Stimulated activated CD4-positive, alpha-beta T cell treated with anti-CD3 and anti-CD28 coated beads, Interleukin-4, amount 100 ng/mL, for 4 hours (primary cell): ENCODE data around the gene OLFM2.
"Not testable (repeated sequence)": the region's sequence is repeated elsewhere in the genome, so short reads cannot be mapped to it uniquely, and the experiment has no call there.

Source experiments
- DNase-seq, 2 experiments: peaks; one replicate each; pipeline ENCODE4 v3.0.0-alpha.2; 2020

The OLFM2 gene

DNA sequence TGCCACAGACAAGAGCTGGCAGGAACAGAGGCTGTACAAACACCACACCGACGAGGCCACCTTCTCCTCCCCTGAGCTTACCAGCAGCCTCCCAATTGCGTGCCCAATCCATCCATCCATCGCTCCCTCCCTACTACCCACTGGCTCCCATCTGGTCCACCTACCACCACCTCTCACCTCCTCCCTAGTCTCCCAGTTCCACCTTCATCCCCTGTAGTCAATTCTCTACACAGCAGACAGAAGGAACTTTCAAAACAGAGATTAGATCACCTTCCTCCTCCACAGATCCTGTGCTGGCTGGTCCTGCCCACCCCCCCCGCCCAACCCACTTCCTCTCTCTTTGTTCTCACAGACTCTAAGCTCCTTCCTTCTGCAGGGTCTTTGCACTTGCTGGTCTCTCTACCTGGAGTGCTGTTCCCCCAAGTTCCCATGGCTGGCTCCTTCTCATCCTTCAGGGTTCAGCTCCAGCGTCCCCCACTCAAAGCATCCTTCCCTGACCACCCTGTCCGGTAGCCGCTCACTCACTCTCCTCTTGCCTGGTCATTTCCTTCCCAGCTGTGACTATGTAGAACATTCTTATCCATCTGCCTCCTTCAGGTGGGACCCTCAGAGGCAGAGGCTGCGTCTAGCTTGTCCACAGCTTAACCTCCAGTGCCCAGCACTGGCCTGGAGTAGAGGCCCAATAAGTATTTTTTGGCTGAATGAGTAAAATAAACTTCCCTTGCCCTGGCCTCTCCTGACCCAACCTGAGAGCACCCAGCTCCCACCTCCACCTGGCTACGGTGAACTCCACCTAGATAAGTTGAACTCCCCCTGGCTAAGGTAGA, 78.2 kb downstream of the OLFM2 start:
- DNase-seq: peak in 1 of 2 experiments; percentile 13

DNA sequence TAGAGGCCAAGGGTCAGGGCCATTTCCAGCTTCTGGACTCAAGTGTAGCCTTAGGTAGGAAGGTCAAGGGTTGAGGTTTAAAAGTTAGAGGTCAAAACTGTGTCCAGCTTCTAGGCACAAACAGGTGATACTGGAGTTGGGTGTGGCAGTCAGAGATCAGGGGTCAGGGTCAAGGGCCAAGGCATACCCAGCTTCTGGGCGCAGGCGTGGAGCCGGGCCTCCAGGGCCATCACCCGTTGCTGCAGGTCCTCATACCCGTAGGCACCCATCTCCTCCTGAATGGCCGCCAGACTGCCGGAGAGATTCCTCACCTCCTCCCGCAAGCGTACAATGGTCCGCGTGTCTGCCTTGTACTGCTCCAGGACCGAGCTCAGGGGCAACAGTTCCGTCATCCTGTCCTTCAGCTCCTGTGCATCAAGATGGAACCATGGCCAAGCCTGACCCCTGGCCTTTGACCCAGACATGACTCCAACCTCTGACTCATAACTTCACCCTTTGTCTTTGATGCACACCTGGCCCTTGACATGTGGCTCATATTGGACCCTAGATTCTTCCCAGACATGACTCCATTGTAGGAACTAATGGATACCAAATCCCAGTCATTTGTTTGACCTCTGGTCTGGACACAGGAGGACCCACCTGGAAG, 79.1 kb downstream of the OLFM2 start:
- DNase-seq: no peak

DNA sequence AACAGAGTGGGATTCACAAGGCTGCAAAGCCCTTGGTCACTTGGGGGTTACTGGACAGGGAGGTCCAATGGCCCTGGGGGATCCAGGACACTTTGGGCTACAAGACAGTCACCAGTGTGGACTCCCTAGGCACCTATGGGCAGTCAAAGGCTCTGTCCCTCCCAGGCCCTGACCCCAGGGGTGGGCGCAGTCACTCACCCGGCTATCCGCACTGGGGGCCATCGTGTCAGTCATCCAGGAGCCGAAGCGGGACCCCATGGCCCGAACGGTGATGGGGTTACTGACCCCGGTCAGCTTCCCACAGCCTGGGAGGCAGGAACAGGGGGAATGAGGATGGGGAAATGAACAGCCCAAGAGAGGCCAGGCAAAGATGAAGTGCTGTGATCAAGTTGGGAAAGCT, 79.7 kb downstream of the OLFM2 start:
- no peak for DNase-seq

- DNase-seq: no peak
Observed at GRCh38 chr19:9854282-9854846, 82.0 kb downstream of the OLFM2 start.

DNA sequence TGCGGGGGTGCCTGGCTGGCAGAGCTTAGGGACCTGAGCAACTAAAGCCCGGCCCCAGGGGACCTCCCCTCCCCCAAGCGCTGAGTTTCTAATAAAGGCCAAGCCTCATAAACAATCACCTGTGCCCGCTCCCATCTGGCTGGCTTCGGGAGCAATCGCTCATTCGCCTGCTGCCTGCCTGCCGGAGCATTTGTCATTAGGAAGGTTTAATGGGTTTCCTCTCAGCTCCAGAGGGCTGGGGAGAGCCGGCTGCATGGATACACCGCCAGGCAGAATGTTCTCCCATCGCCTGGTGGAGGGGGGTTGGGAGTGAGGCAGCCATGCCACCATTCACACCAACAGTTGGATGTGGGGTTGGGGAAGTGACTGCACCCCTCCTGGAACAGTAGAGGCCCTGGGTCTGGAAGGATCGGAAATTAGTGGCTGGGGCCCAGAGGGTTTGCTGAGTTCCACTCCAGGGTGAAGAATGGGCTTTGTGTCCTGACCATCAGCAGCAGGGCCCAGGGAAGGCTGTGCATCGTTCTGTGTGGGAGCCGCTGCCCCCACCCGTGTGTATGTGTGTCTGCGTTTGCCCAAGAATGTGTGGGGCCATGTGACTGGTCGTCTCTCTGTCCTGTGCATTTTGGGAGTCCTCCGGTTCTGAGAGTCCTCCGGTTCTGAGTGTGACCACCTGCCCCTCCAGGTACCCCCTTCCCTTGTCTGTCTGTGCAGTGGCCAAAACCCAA, 85.9 kb downstream of the OLFM2 start:
- DNase-seq: no peak

DNA sequence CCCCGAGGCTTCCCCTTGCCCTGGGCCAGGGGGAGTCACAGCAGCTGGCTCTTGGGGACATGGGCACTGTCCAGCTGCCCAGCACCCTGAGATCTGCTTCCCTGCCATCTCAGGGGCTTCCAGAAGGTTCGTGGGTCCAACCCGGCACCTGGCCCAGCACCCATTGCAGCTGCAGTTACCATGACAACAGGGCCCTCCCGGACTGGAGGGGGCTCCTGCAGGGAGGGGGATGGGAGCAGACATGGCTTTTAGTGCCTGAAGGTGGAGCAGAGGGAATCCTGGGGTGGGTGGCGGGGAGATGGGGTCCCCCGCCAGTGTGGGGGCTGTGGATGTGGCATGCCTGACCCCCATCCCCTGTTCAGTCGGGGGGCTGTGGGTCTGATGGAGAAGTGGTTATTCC, 86.5 kb downstream of the OLFM2 start:
- DNase-seq: no peak

DNA sequence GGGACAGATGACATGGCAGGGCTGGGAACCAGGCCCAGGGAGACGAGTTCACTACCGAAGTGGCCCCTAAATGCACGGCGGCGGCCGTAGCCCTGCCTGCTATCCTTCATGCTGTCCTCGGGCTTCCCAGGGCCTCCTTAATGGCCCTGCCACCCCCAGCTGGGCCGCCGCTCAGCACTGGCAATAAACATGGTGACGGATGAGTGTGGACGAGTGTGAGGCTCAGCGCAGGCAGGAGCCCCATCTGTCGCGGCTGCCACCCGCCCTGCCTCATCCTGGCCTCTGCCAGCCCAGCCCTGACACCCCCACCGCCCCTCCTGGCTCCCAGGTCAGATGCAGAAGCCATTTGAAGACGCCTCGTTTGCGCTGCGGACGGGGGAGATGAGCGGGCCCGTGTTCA, 87.6 kb downstream of the OLFM2 start:
- DNase-seq: no peak

- peak; percentile 23 to 37 for DNase-seq
Observed at GRCh38 chr19:9848060-9848459, 88.3 kb downstream of the OLFM2 start.

- DNase-seq: peak; percentile 45 to 57
Observed at GRCh38 chr19:9847087-9847671, 89.1 kb downstream of the OLFM2 start.

DNA sequence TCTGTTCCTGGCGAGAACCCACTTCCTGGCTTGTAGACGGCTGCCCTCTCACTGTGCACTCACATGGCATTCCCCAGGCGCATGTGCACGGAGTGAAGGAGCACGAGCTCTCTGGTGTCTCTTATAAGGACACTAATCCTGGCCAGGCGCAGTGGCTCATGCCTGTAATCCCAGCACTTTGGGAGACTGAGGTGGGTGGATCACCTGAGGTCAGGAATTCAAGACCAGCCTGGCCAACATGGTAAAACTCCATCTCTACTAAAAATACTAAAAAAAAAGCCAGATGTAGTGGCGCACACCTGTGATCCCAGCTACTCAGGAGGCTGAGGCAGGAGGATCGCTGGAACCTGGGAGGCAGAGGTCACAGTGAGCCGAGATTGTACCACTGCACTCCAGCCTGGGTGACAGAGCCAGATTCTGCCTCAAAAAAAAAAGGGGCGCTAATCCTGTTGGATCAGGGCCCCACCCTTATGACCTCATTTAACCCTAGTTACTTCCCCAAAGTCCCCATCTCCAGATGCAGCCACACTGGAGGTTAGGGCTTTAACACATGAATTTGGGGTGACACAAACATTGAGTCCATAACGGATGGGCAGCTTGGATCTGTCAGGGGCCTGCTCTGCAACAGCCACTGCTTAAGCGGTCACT, 92.6 kb downstream of the OLFM2 start:
- not testable (repeated sequence) for DNase-seq

GRCh38 chr19:9842834-9843625, 93.3 kb downstream of the OLFM2 start:
- DNase-seq: no peak

DNA sequence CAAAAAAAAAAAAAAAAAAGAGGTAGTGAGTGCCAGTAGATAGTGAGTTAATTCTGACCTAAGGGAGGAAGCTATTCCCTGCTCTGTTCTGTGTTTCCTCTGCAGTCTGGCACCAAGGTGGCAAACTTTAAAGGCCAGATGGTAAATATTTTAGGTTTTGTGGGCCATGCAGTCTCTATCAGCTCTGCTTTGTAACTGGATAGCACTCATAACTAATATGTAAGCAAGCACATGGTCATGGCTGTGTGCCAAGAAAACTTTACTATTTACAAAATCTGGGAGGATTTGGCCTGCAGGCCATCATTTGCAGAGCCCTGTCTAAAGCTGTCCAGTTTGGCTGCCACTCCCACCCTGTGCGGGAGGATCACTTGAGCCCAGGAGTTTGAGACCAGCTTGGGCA, 96.9 kb downstream of the OLFM2 start:
- DNase-seq: no peak

DNA sequence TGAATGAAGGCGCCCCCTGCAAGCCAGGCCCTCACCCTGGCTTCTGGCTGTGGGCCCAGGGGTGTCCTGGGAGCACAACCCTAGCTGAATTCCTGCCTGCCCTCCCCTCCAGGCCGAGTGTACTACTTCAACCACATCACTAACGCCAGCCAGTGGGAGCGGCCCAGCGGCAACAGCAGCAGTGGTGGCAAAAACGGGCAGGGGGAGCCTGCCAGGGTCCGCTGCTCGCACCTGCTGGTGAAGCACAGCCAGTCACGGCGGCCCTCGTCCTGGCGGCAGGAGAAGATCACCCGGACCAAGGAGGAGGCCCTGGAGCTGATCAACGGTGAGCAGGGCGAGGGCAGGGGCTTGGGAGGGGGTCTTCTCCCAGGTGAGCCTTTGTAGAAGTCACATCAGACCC, 98.0 kb downstream of the OLFM2 start:
- DNase-seq: no peak

GRCh38 chr19:9836021-9836420, 100.3 kb downstream of the OLFM2 start:
- no peak for DNase-seq

DNA sequence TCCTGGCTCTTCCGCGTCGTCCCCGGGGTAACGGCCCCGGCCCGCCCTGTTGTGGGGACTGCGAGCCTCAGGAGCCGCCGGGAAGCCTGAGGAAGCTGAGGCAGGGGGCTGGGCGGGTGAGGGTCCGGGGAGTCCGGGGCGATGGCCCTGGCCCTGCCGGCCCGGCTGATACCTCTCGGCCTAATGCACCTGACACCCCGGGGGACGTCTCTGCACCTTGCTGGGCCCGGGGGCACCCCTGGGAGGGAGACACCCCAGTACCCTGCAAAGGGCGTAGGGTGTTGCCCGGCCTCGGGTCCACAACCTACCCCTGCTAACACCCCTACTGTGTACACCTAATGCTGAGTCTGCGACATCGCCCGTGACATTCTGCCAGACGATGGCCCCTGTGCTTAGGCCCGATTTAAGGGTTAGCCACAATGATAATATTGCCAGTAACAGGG, 100.8 kb downstream of the OLFM2 start:
- no peak for DNase-seq

- peak; percentile 99 for DNase-seq
Observed at GRCh38 chr19:9834726-9835506, 101.4 kb downstream of the OLFM2 start, which contains the start of gene PIN1. PIN1 (plus strand) TSS chr19:9835318; CDS start chr19:9835345, 27 bp downstream.

GRCh38 chr19:9834307-9834725, 102.0 kb downstream of the OLFM2 start:
- no peak for DNase-seq

- no peak for DNase-seq
Observed at GRCh38 chr19:9828551-9829063, 107.7 kb downstream of the OLFM2 start.

DNA sequence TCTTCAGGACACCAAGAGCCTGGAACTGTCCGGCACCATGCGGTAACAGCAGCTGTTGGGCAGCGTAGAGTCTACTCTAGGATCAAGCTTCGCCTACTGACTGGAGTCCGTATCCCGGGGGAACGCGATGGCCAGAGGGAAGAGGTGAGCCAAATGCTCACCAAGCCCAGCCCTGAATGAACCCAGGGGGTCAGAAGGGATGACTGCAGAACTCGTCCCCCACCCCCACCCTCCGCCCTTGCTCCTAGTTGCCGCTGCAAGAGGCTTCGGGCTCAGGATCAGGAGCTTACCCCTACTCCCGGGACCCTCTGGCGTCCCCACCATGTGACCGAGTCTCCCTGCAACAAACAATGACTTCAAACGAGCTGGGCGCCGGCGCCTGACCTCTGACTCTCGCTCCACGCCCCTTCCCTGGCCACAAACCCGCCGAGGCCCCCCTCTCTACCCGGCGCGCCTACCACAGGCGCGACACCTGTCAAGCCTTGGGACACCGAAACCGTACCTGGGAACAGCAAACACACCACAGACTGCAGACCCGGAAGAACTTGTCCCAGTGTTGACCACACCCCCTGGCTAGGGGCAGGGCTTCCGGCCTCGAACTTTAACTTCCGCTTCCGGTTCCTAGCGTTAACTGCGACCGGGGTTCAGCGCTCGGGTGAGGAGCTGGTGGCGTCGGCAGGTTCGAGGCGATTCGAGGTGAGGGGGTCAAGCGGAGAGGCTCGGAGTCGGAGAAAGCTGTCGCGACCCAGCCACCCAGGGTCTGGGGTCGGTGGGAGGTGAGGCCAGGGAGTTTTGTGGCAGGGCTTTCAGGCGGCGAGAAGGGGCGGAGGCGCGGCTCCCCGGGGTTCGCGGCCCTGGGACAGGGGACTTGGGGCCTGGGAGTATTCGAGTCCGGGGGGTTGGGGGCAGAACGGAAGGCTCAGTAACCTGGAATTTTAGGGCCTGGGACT, 108.8 kb downstream of the OLFM2 start, which contains the start of gene UBL5:
UBL5 (plus strand) TSS at position 630 of the 950 bp plus-strand sequence. CDS start 420 bp downstream, outside the sequence.
- DNase-seq: peak; percentile 80 to 87
